HCT116 (cell line): Measurements from ENCODE around the gene IFI35.

Source experiments
- CTCF ChIP-seq, 3 experiments: fragments of 200-600 bp in 1 of 3; sonication (generic) in 1 of 3; IDR thresholded peaks in 2 of 3; conservative IDR thresholded peaks in 1 of 3; 2 replicates each; pipeline ENCODE4 v1.5.1; 2012 to 2017; ENCODE audit warnings: low read depth in 2 of 3, low read length in 2 of 3, antibody characterized with exemption in 1 of 3, borderline replicate concordance in 1 of 3, control low read depth in 1 of 3, mild to moderate bottlenecking in 1 of 3, mixed read lengths in 1 of 3, mixed run types in 1 of 3, moderate library complexity in 1 of 3; ENCODE audit not compliant: insufficient read depth in 1 of 3
- EZH2 ChIP-seq: fragments of 200-600 bp; sonication (generic); IDR thresholded peaks from 2 replicates; pipeline ENCODE4 v1.6.1; 2017; ENCODE audit warnings: antibody characterized with exemption, mixed run types
- POLR2A ChIP-seq: IDR thresholded peaks from 2 replicates; pipeline ENCODE4 v1.7.0; 2011; ENCODE audit warnings: borderline replicate concordance; ENCODE audit not compliant: insufficient read depth, insufficient read length; ENCODE audit errors: extremely low read depth
- POLR2AphosphoS5 ChIP-seq: IDR thresholded peaks from 2 replicates; pipeline ENCODE4 v1.6.1; 2011; ENCODE audit warnings: mild to moderate bottlenecking, low read depth, low read length, moderate library complexity

GRCh38 chr17:43024407-43025289, 18.1 kb downstream of the IFI35 start, which contains the start of gene RND2:
- no peak for TF ChIP-seq POLR2A
- peak in 2 of 3 experiments; percentile 63 to 75; a peak in 5 of 6 replicates for TF ChIP-seq CTCF (IDR thresholded peaks at IDR 0.05 in 2 of 3, conservative IDR thresholded peaks at IDR 0.05 in 1 of 3; ENCODE audit: borderline replicate concordance in 1 of 3, insufficient read depth in 1 of 3, low read depth in 2 of 3, low read length in 2 of 3)
- TF ChIP-seq POLR2AphosphoS5: peak; percentile 57
- no peak for TF ChIP-seq EZH2
